ENCODE data around the gene TGM6. TPM values are rescaled to one million over a fixed set of nuclear protein-coding genes. Genes with fewer than 3 reads are reported as not detected.

Gene TGM6
- total RNA-seq, 2 donors from 2014 or later, result not detected

DNA sequence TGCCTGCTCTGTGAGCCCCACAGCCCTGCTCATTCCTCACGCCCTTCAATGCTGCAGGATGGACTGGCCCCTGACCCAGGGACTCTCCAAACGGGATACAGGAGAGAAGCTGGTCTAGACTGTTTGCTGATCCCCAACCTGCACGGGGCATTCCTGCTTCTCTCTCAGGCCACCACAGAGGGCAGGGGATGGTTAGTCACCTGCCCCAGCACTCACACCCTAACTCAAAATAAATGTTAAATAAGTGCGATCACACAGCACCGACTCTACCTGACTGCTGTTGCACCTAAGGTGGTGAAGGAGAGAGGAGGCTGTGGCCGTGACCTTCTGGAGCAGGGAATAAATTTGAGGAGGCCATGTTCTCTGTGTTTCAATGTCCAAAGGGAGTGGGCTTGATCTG is 39.9 kb upstream of the TGM6 start:
- H3K36me3 ChIP-seq, result no peaks in the 10 kb centered on the region
- H3K27me3 ChIP-seq (replicated peaks; ENCODE audit: insufficient read depth), result no peaks in the 10 kb centered on the region
- H3K9me3 ChIP-seq, result no peaks in the 10 kb centered on the region
- no peak overlapping the region for H3K4me3 ChIP-seq
- no peak for ATAC-seq (ENCODE audit: insufficient number of reproducible peaks, low FRiP score, low read depth)
- H3K4me1 ChIP-seq (ENCODE audit: control insufficient read depth in 1 of 2, low read depth in 2 of 2), result no peaks in the 10 kb centered on the region
- no peak for DNase-seq (ENCODE audit: low spot score)
- H3K27ac ChIP-seq, result no peak overlapping the region
- TF ChIP-seq, protein P1, sequence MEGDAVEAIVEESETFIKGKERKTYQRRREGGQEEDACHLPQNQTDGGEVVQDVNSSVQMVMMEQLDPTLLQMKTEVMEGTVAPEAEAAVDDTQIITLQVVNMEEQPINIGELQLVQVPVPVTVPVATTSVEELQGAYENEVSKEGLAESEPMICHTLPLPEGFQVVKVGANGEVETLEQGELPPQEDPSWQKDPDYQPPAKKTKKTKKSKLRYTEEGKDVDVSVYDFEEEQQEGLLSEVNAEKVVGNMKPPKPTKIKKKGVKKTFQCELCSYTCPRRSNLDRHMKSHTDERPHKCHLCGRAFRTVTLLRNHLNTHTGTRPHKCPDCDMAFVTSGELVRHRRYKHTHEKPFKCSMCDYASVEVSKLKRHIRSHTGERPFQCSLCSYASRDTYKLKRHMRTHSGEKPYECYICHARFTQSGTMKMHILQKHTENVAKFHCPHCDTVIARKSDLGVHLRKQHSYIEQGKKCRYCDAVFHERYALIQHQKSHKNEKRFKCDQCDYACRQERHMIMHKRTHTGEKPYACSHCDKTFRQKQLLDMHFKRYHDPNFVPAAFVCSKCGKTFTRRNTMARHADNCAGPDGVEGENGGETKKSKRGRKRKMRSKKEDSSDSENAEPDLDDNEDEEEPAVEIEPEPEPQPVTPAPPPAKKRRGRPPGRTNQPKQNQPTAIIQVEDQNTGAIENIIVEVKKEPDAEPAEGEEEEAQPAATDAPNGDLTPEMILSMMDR (IDR thresholded peaks at IDR 0.05), result no peak

DNA sequence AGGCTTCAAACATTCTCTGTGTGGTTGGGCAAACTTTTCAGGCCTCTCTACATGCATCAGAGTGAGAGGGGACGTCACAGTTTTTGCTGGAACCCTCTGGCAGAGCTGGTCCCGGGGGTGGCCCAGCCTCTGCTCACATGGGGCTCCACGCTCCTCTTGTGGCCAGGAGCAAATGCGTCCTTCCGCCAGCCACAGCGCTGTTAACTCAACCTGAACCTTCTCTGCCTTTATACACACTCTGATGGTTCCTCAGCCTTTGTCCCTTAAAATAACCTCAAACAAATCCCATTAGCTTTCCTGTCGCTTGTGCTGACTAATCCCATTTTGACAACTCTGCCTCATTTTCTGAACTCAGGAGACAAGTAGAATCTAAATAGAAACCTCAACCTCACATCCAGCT is 39.4 kb upstream of the TGM6 start:
- no peak for DNase-seq (ENCODE audit: low spot score)
- TF ChIP-seq, protein P1 (IDR thresholded peaks at IDR 0.05), result no peak
- no peak for ATAC-seq (ENCODE audit: insufficient number of reproducible peaks, low FRiP score, low read depth)

DNA sequence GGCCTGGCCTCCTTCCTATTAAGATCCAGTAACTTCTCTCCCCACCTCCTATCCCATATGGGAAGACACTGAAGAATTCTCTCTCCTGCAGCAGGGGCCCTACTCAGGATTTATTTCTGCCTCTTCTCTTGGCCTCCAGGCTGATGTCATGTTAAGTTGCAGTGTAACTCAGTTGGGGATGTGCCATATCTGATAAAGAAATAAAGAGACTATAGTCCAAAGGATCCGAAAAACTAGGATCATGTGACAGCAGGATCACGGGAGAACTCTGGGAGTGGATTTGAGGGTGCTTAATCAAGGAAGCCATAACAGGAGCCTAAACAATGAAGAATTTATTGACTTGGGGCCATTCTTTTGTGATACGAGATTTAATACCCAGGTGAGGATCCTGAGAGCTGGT is 38.5 kb upstream of the TGM6 start:
- no peaks in the 10 kb centered on the region for H3K36me3 ChIP-seq
- H3K4me1 ChIP-seq (ENCODE audit: control insufficient read depth in 1 of 2, low read depth in 2 of 2), result no peaks in the 10 kb centered on the region
- H3K27me3 ChIP-seq (replicated peaks; ENCODE audit: insufficient read depth), result no peaks in the 10 kb centered on the region
- H3K4me3 ChIP-seq, result no peak overlapping the region
- no peak for DNase-seq (ENCODE audit: low spot score)
- no peaks in the 10 kb centered on the region for H3K9me3 ChIP-seq
- TF ChIP-seq, protein P1 (IDR thresholded peaks at IDR 0.05), result no peak
- H3K27ac ChIP-seq, result no peak overlapping the region
- ATAC-seq (ENCODE audit: insufficient number of reproducible peaks, low FRiP score, low read depth), result no peak

More for the DNA sequence above, 39.4 kb upstream of the TGM6 start:
- Histone ChIP-seq H3K27me3 (replicated peaks; ENCODE audit: insufficient read depth) (no peaks in the 10 kb centered on the region), H3K4me3 (no peak overlapping the region), H3K9me3 (no peaks in the 10 kb centered on the region), H3K36me3 (no peaks in the 10 kb centered on the region), H3K27ac (no peak overlapping the region), H3K4me1 (ENCODE audit: control insufficient read depth in 1 of 2, low read depth in 2 of 2) (no peaks in the 10 kb centered on the region)

DNA sequence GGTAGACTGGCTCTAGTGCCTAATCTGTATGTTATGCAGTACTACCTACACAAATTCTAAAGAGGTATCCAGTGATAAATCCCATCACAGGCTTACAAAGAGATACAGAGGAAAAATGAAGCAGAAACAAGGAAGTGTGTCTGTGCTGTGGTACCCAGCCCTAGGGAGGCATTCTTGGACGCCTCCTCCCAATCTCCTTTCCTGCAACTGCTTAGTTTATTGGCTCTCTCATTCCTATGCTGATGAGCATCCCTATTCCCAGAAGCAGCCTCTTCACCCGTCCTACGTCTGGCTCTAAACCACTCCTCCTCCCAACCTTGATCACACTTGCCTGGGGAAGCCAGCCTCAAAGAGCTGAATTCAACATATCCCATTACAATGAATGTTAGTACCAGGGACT is 34.5 kb upstream of the TGM6 start:
- H3K4me3 ChIP-seq, result no peak overlapping the region
- no peak overlapping the region for H3K27ac ChIP-seq
- no peaks in the 10 kb centered on the region for H3K36me3 ChIP-seq
- DNase-seq (ENCODE audit: low spot score) (no peak), ATAC-seq (ENCODE audit: insufficient number of reproducible peaks, low FRiP score, low read depth) (no peak)
- no peaks in the 10 kb centered on the region for H3K4me1 ChIP-seq (ENCODE audit: control insufficient read depth in 1 of 2, low read depth in 2 of 2)
- H3K27me3 ChIP-seq (replicated peaks; ENCODE audit: insufficient read depth), result no peaks in the 10 kb centered on the region
- TF ChIP-seq, protein P1 (IDR thresholded peaks at IDR 0.05), result no peak
- H3K9me3 ChIP-seq, result no peaks in the 10 kb centered on the region

DNA sequence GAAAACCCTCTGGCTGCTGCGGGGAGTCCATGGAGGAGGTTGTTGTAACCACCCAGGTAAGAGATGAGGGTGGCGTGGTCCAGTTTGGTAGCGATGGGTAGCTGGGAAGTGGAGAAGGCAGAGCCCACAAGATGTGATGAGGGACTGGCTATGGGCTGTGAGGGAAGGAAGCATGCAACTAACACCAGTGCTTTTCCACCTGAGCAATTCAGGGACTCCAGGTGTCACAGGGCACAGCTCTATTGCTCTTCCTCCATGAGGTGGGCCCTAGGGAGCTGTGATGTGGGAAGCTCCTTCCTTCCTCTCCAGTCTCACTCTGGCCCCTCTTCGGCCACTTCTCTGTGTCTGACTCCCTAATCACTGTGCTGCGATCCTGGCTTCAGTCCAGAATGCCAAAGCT is 32.4 kb upstream of the TGM6 start:
- Histone ChIP-seq H3K36me3 (no peaks in the 10 kb centered on the region), H3K9me3 (no peaks in the 10 kb centered on the region), H3K27me3 (replicated peaks; ENCODE audit: insufficient read depth) (no peaks in the 10 kb centered on the region), H3K4me1 (ENCODE audit: control insufficient read depth in 1 of 2, low read depth in 2 of 2) (no peaks in the 10 kb centered on the region), H3K27ac (no peak overlapping the region), H3K4me3 (no peak overlapping the region)
- no peak for ATAC-seq (ENCODE audit: insufficient number of reproducible peaks, low FRiP score, low read depth)
- TF ChIP-seq, protein P1 (IDR thresholded peaks at IDR 0.05), result no peak
- DNase-seq (ENCODE audit: low spot score), result no peak
